HepG2 (cell line): ENCODE results near the gene LYZL1. TPM values are rescaled to one million over a fixed set of nuclear protein-coding genes. Genes with fewer than 3 reads are reported as not detected.

ENCODE experiments used
- ATAC-seq: fragments of 200-7000 bp; cut with Tn5 transposase; 3 replicates; pipeline ENCODE4 v1.9.1; 2020; ENCODE audit warnings: mild to moderate bottlenecking, moderate library complexity
- BruUV-seq: library from RNA; stranded (reverse); fragments of 400-500 nt; replicated peaks from 2 replicates; lab custom pipeline; 2021; lab: Mats Ljungman, UMichigan
- CTCF ChIA-PET: fragments of 300-600 bp; formaldehyde crosslinking; extraction: SDS; loops from one replicate; lab custom pipeline; 2021; ENCODE audit warnings: low total read pairs, inconsistent platforms, low intra/inter-chr PET ratio; lab: Yijun Ruan, JAX
- POLR2A ChIA-PET: fragments of 350-600 bp; sonication (Branson Sonifier 250); formaldehyde crosslinking; loops from one replicate; lab custom pipeline; 2020; ENCODE audit warnings: antibody characterized with exemption, inconsistent platforms; lab: Yijun Ruan, JAX
- DNase-seq: peaks from one replicate; pipeline ENCODE4 v3.0.0-alpha.2; 2015; ENCODE audit warnings: low spot score
- FAIRE-seq: peaks from 3 replicates; lab custom pipeline; 2011; peaks lifted over from hg19 to GRCh38; lab: Jason Lieb, UNC
- H2AFZ ChIP-seq: one replicate; pipeline ENCODE4 v1.6.1; 2011; ENCODE audit warnings: low read length, inconsistent platforms
- H3K27ac ChIP-seq: fragments of 300-600 bp; 3 replicates; pipeline ENCODE4 v1.8.0; 2011; ENCODE audit warnings: mixed run types, mild to moderate bottlenecking, mixed read lengths, low read length, inconsistent platforms; ENCODE audit not compliant: insufficient read depth; ENCODE audit errors: extremely low read length
- H3K27me3 ChIP-seq, 2 experiments: fragments of 200-600 bp in 1 of 2; 2 replicates in 1 of 2; 3 replicates in 1 of 2; pipeline versions ENCODE4 v1.6.0 to v1.8.0; 2011; ENCODE audit warnings: low read length in 2 of 2, mild to moderate bottlenecking in 2 of 2, moderate library complexity in 2 of 2, inconsistent platforms in 1 of 2; ENCODE audit not compliant: insufficient read depth in 2 of 2, control insufficient read depth in 1 of 2
- H3K36me3 ChIP-seq, 2 experiments: fragments of 200-600 bp in 1 of 2; replicated peaks in 1 of 2; 2 replicates in 1 of 2; 3 replicates in 1 of 2; pipeline versions ENCODE4 v1.5.1 to v1.8.0; 2011; ENCODE audit warnings: low read length in 2 of 2, inconsistent platforms in 1 of 2; ENCODE audit not compliant: insufficient read depth in 2 of 2, control insufficient read depth in 1 of 2
- H3K4me1 ChIP-seq: 2 replicates; pipeline ENCODE4 v1.5.1; 2012; ENCODE audit warnings: low read length, inconsistent platforms; ENCODE audit not compliant: insufficient read depth
- H3K4me2 ChIP-seq: 2 replicates; pipeline ENCODE4 v1.6.0; 2011; ENCODE audit warnings: low read depth, low read length, inconsistent platforms
- H3K4me3 ChIP-seq, 3 experiments: fragments of 200-600 bp in 1 of 3; sonication (generic), shearing (Covaris generic) in 1 of 3; replicated peaks in 1 of 3; 2 replicates each; pipeline ENCODE4 v1.5.1; 2011 to 2016; ENCODE audit warnings: low read length in 3 of 3, inconsistent platforms in 2 of 3, low read depth in 2 of 3, mild to moderate bottlenecking in 2 of 3, control low read depth in 1 of 3, mixed read lengths in 1 of 3; ENCODE audit not compliant: insufficient read depth in 1 of 3
- H3K79me2 ChIP-seq: one replicate; pipeline ENCODE4 v1.6.1; 2011; ENCODE audit warnings: low read length, inconsistent platforms; ENCODE audit not compliant: insufficient read depth
- H3K9ac ChIP-seq: 2 replicates; pipeline ENCODE4 v1.6.0; 2011; ENCODE audit warnings: mild to moderate bottlenecking, low read depth, low read length, inconsistent platforms; ENCODE audit not compliant: insufficient read depth
- H3K9me3 ChIP-seq: 2 replicates; pipeline ENCODE4 v1.5.1; 2012; ENCODE audit warnings: mild to moderate bottlenecking, low read length
- H4K20me1 ChIP-seq: 2 replicates; pipeline ENCODE4 v1.6.0; 2011; ENCODE audit warnings: inconsistent platforms, mild to moderate bottlenecking, low read length, moderate library complexity; ENCODE audit not compliant: insufficient read depth
- BCLAF1 ChIP-seq: fragments of 450-650 bp; IDR thresholded peaks from 2 replicates; pipeline ENCODE4 v1.6.1; 2017; ENCODE audit warnings: mild to moderate bottlenecking
- CTCF ChIP-seq: sonication (generic); formaldehyde crosslinking; IDR thresholded peaks from 2 replicates; pipeline ENCODE4 v1.5.0; 2020; ENCODE audit warnings: mild to moderate bottlenecking, missing genetic modification reagents, moderate library complexity
- POGZ ChIP-seq: sonication (generic); formaldehyde crosslinking; IDR thresholded peaks from 2 replicates; pipeline ENCODE4 v1.4.0; 2020; ENCODE audit warnings: mild to moderate bottlenecking, missing genetic modification reagents
- ZNF512B ChIP-seq: sonication (generic); formaldehyde crosslinking; IDR thresholded peaks from 2 replicates; pipeline ENCODE4 v1.5.1; 2020; ENCODE audit warnings: missing genetic modification reagents, mild to moderate bottlenecking, borderline replicate concordance
- ZSCAN20 ChIP-seq: sonication (generic); formaldehyde crosslinking; IDR thresholded peaks from 2 replicates; pipeline ENCODE4 v1.4.0; 2020; ENCODE audit warnings: missing genetic modification reagents, mild to moderate bottlenecking, borderline replicate concordance
- WGBS: methylation state at CpG from one replicate; pipeline ENCODE4 v1.1.6; 2017; ENCODE audit warnings: low lambda C conversion rate; 5-methylcytosine and 5-hydroxymethylcytosine counted together
- in situ Hi-C: cut with HindIII; loops from 2 replicates; pipeline ENCODE4 v1.10.0; 2017; ENCODE audit warnings: low pct_unique_long_range_greater_than_20kb; ENCODE audit not compliant: extremely low pct_ligation_motif_present
- intact Hi-C: fragments of 100-400 bp; cut with micrococcal nuclease; formaldehyde crosslinking; loops from one replicate; pipeline ENCODE4 v1.10.0; 2022; ENCODE audit not compliant: unreplicated experiment
- polyA plus RNA-seq, 8 experiments: library from polyadenylated mRNA; depleted of rRNA in 3 of 8; stranded (reverse) in 7 of 8; unstranded in 1 of 8; fragments of >200 nt; fragmentation: Illumina TruSeq in 4 of 8; extraction: Trizol in 4 of 8; gene quantifications; 2 replicates each; pipeline versions ENCODE4 v1.2.1 to v1.2.3, GENCODE V29; 2011 to 2016; ENCODE audit warnings: low read depth in 4 of 8, missing spikeins in 1 of 8, mixed read lengths in 1 of 8; ENCODE audit not compliant: insufficient read depth in 1 of 8
- total RNA-seq, 5 experiments: library from RNA; depleted of rRNA; stranded (reverse); fragments of >200 nt; fragmentation: Illumina TruSeq; extraction: Trizol; gene quantifications; 2 replicates each; pipeline ENCODE4 v1.2.3, GENCODE V29; 2016; ENCODE audit warnings: low read depth in 1 of 5

Gene LYZL1
- total and polyA plus RNA-seq, 2 of the 13 experiments (the other 11 are each of a cell fraction or from before 2014, with no cell fraction given) = not detected

GRCh38 chr10:29304264-29304994 is 15.6 kb downstream of the LYZL1 start (continued):
- TF ChIP-seq CTCF (peak; percentile 86), ZSCAN20 (CRISPR knock-in tag) (no peak), BCLAF1 (no peak)

- 58% methylated on average over 2 of the region's 2 CpGs for WGBS
- in situ Hi-C loops = loop anchor here (10.0 kb wide), 1 partner anchor 670 kb away; no protein-coding TSS in a partner anchor
- H3K4me2 ChIP-seq = peak overlapping the region; percentile 77
These were observed 16.1 kb downstream of the LYZL1 start for GRCh38 chr10:29304995-29305335.

More at GRCh38 chr10:29304995-29305335, 16.1 kb downstream of the LYZL1 start:
- H3K27me3 ChIP-seq = no peaks in the 10 kb centered on the region
- DNase-seq = no peak
- H3K9me3 ChIP-seq = peaks cover 12% of the 10 kb centered on the region
- CTCF ChIA-PET = interaction anchor here (1.0 to 1.8 kb wide), 5 partner anchors 65 to 677 kb away, joined by 3 to 14 read pairs (median 7); no protein-coding TSS in a partner anchor
- H3K4me1 ChIP-seq = peaks cover 10% of the 10 kb centered on the region; the same call in 1 of the 2 replicates
- peak overlapping the region; percentile 48 for H3K9ac ChIP-seq
- no TSS peak for BruUV-seq
- TF ChIP-seq ZNF512B (CRISPR knock-in tag) = no peak
- TF ChIP-seq POGZ (CRISPR knock-in tag) = 0 out of 2 replicates have a peak, but pooled peaks have one; percentile 2
- no peak for ATAC-seq
- no peak overlapping the region for H3K27ac ChIP-seq
- H3K36me3 ChIP-seq = no peaks in the 10 kb centered on the region
- H3K4me3 ChIP-seq = peak overlapping the region in 2 of 3 experiments; percentile 27 to 46; a peak in 3 of 6 replicates
- H2AFZ ChIP-seq = peak overlapping the region; percentile 92
- no peaks in the 10 kb centered on the region for H4K20me1 ChIP-seq
- H3K79me2 ChIP-seq = no peaks in the 10 kb centered on the region
- intact Hi-C loops = loop anchor here (1.0 kb wide), 4 partner anchors 65 to 677 kb away; no protein-coding TSS in a partner anchor
- no peak for FAIRE-seq
- POLR2A ChIA-PET = interaction anchor here (0.9 to 1.0 kb wide), 3 partner anchors 14 to 54 kb away, joined by 3 to 15 read pairs (median 4); no protein-coding TSS in a partner anchor
